ENCODE data around the gene TAS2R40. TPM values are rescaled to one million over a fixed set of nuclear protein-coding genes. Genes with fewer than 3 reads are reported as not detected.

Gene TAS2R40
- total and polyA plus RNA-seq, 2 donors (not counting 3 experiments of a cell fraction or from before 2014, with no cell fraction given) = not detected

DNA sequence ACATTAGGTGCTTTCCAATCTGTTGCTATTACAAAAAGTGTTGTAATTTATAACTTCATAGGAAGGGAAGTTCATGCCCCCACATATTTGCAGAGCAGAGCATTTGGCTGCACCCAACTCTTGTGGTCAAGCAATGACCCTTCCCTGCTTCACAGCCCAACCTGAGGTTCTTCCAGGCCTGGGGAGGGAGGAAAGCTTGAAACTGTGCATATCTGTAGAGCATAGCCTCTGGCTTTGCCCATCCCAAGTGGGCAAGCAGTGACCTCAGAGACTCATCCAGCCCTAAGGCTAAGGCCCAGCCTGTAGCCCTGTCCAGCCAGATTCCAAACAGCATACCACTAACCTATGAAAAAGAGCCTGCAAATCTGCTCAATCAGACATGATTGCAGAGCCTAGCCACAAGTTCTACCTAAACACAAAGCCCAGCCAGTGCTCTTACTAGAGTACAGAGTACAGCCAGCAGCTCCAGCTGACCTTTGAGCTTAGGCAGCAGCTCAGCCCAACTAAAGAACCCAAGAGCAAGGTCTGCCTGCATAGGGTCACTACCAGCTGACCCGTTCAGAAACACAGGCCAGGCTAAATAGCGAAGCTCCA is 27.0 kb downstream of the TAS2R40 start:
- Histone ChIP-seq H3K27ac (ENCODE audit: insufficient read depth, low read depth, low read length) (no peak overlapping the region), H4K20me1 (replicated peaks; ENCODE audit: control insufficient read depth, extremely low read depth, insufficient read depth, low read length) (no peaks in the 10 kb centered on the region), H3K9me3 (replicated peaks; ENCODE audit: control insufficient read depth, insufficient read depth, low read length) (no peaks in the 10 kb centered on the region), H3K9ac (replicated peaks; ENCODE audit: extremely low read depth, insufficient read depth, low read length) (no peak overlapping the region), H3K9me1 (replicated peaks; ENCODE audit: control insufficient read depth, extremely low read depth, insufficient read depth, low read length) (no peaks in the 10 kb centered on the region), H3K79me2 (ENCODE audit: control insufficient read depth, insufficient read depth, low read length) (no peaks in the 10 kb centered on the region), H3K4me3 (replicated peaks in 1 of 3; ENCODE audit: insufficient read depth in 1 of 3, low read depth in 1 of 3, low read length in 3 of 3) (no peak overlapping the region), H3K27me3 (ENCODE audit: control insufficient read depth in 2 of 2, insufficient read depth in 2 of 2, low read length in 2 of 2) (peaks cover 0 to 5% of the 10 kb centered on the region in 2 experiments), H3K4me2 (ENCODE audit: insufficient read depth, low read length) (no peak overlapping the region), H2AFZ (ENCODE audit: low read depth, low read length) (no peak overlapping the region), H3K4me1 (ENCODE audit: control insufficient read depth, extremely low read depth, insufficient read depth, low read length) (peaks cover 6% of the 10 kb centered on the region), H3K36me3 (ENCODE audit: control insufficient read depth in 2 of 2, extremely low read depth in 1 of 2, insufficient read depth in 2 of 2, low read length in 2 of 2) (no peaks in the 10 kb centered on the region)
- DNase-seq (ENCODE audit: low read depth, low spot score) (no peak), FAIRE-seq (no peak)
- no peak for TF ChIP-seq JUN (IDR thresholded peaks at IDR 0.05; ENCODE audit: borderline replicate concordance, insufficient read depth, insufficient read length, low read depth)
- TF ChIP-seq POLR2AphosphoS5 (IDR thresholded peaks at IDR 0.05; ENCODE audit: insufficient read depth, low read depth, low read length) = no peak
- TF ChIP-seq GATA2 (IDR thresholded peaks at IDR 0.05; ENCODE audit: insufficient read depth, insufficient read length, low read depth, low read length) = no peak
- TF ChIP-seq POLR2A (IDR thresholded peaks at IDR 0.05; ENCODE audit: low read depth, low read length) = no peak
- no peak for TF ChIP-seq FOS (IDR thresholded peaks at IDR 0.05; ENCODE audit: borderline replicate concordance, insufficient read depth, low read length)
- TF ChIP-seq, protein P1, sequence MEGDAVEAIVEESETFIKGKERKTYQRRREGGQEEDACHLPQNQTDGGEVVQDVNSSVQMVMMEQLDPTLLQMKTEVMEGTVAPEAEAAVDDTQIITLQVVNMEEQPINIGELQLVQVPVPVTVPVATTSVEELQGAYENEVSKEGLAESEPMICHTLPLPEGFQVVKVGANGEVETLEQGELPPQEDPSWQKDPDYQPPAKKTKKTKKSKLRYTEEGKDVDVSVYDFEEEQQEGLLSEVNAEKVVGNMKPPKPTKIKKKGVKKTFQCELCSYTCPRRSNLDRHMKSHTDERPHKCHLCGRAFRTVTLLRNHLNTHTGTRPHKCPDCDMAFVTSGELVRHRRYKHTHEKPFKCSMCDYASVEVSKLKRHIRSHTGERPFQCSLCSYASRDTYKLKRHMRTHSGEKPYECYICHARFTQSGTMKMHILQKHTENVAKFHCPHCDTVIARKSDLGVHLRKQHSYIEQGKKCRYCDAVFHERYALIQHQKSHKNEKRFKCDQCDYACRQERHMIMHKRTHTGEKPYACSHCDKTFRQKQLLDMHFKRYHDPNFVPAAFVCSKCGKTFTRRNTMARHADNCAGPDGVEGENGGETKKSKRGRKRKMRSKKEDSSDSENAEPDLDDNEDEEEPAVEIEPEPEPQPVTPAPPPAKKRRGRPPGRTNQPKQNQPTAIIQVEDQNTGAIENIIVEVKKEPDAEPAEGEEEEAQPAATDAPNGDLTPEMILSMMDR (IDR thresholded peaks at IDR 0.05; ENCODE audit: extremely low read depth in 1 of 2, insufficient read depth in 1 of 2, low read depth in 1 of 2, low read length in 2 of 2) = no peak
- TF ChIP-seq, protein P2, sequence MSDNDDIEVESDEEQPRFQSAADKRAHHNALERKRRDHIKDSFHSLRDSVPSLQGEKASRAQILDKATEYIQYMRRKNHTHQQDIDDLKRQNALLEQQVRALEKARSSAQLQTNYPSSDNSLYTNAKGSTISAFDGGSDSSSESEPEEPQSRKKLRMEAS (IDR thresholded peaks at IDR 0.05; ENCODE audit: insufficient read depth, insufficient read length) = no peak
- TF ChIP-seq MYC (IDR thresholded peaks at IDR 0.05; ENCODE audit: low read depth, low read length) = no peak
- TF ChIP-seq EZH2 (IDR thresholded peaks at IDR 0.05; ENCODE audit: borderline replicate concordance, low read depth, low read length, severe bottlenecking) = no peak
- ChIA-PET CTCF (interaction anchor here (2.6 kb wide), 1 partner anchor 8 kb away, joined by 13 read pairs; no protein-coding TSS in a partner anchor), POLR2A (no interaction called here)
- dilution Hi-C loops (cut with MboI; ENCODE audit: extremely low pct_ligation_motif_present, low sequenced_read_pairs) (no loop called here), intact Hi-C loops (cut with micrococcal nuclease) (no loop called here)
- BruUV-seq (replicated peaks) = no TSS peak

All from endothelial cell of umbilical vein (primary cell).